HG03139 (cell line): Measurements from ENCODE around the gene LORICRIN.
A peak's percentile ranks its signal among the peaks of the same experiment; 100 is the strongest.

ENCODE experiments used
- ATAC-seq: cut with Tn5 transposase; IDR thresholded peaks from one replicate; pipeline ENCODE4 v1.9.1; 2021; ENCODE audit not compliant: unreplicated experiment

The LORICRIN gene

GRCh38 chr1:153248176-153248879 is 11.2 kb upstream of the LORICRIN start:
- no peak for ATAC-seq

- no peak for ATAC-seq
Measured at GRCh38 chr1:153250166-153250565, 9.3 kb upstream of the LORICRIN start.

GRCh38 chr1:153251087-153251486 is 8.4 kb upstream of the LORICRIN start:
- no peak for ATAC-seq

GRCh38 chr1:153251562-153251961 is 7.9 kb upstream of the LORICRIN start:
- no peak for ATAC-seq

- no peak for ATAC-seq
Measured at GRCh38 chr1:153251988-153252387, 7.5 kb upstream of the LORICRIN start.

GRCh38 chr1:153253076-153253475 is 6.4 kb upstream of the LORICRIN start:
- no peak for ATAC-seq

- ATAC-seq = no peak
Measured at GRCh38 chr1:153253693-153254092, 5.8 kb upstream of the LORICRIN start.

GRCh38 chr1:153260585-153261280 is 1.2 kb downstream of the LORICRIN start:
- no peak for ATAC-seq

GRCh38 chr1:153261281-153262069 is 2.0 kb downstream of the LORICRIN start:
- no peak for ATAC-seq

- no peak for ATAC-seq
Measured at GRCh38 chr1:153262070-153262366, 2.5 kb downstream of the LORICRIN start.

- no peak for ATAC-seq
Measured at GRCh38 chr1:153262462-153263157, 3.1 kb downstream of the LORICRIN start.

- ATAC-seq = no peak
Measured at GRCh38 chr1:153265457-153265856, 6.0 kb downstream of the LORICRIN start.

- no peak for ATAC-seq
Measured at GRCh38 chr1:153271711-153272110, 12.2 kb downstream of the LORICRIN start.

- no peak for ATAC-seq
Measured at GRCh38 chr1:153272186-153272585, 12.7 kb downstream of the LORICRIN start.

GRCh38 chr1:153277852-153278251 is 18.4 kb downstream of the LORICRIN start:
- ATAC-seq = peak; percentile 75

- no peak for ATAC-seq
Measured at GRCh38 chr1:153288634-153289275, 29.3 kb downstream of the LORICRIN start.

GRCh38 chr1:153291514-153291913 is 32.0 kb downstream of the LORICRIN start:
- ATAC-seq = no peak

GRCh38 chr1:153292185-153292584 is 32.7 kb downstream of the LORICRIN start:
- ATAC-seq = no peak

- ATAC-seq = no peak
Measured at GRCh38 chr1:153292740-153293479, 33.4 kb downstream of the LORICRIN start.

GRCh38 chr1:153293480-153293775 is 33.9 kb downstream of the LORICRIN start:
- no peak for ATAC-seq
